AG04450 (cell line): ENCODE data around the gene GAN. TPM values are rescaled to one million over a fixed set of nuclear protein-coding genes. Genes with fewer than 3 reads are reported as not detected.
"Not testable (repeated sequence)": the region's sequence is repeated elsewhere in the genome, so short reads cannot be mapped to it uniquely, and the experiment has no call there.

Source experiments
- CTCF ChIA-PET: fragments of 300-600, 350-600 bp; formaldehyde crosslinking; extraction: SDS; loops from one replicate; lab custom pipeline; 2022; ENCODE audit warnings: antibody characterized with exemption, inconsistent platforms; lab: Charles Lee
- POLR2A ChIA-PET: fragments of 350-600 bp; formaldehyde crosslinking; extraction: SDS; loops from one replicate; lab custom pipeline; 2021; ENCODE audit warnings: antibody characterized with exemption, inconsistent platforms; lab: Yijun Ruan, JAX
- DNase-seq: peaks from one replicate; pipeline ENCODE4 v3.0.0-alpha.2; 2011; ENCODE audit warnings: low read depth, low spot score
- H3K27ac ChIP-seq: one replicate; pipeline ENCODE4 v1.5.1; 2012; ENCODE audit warnings: low read depth, low read length, control low read depth
- H3K27me3 ChIP-seq: one replicate; pipeline ENCODE4 v1.6.0; 2012; ENCODE audit warnings: low read length; ENCODE audit not compliant: control insufficient read depth, insufficient read depth
- H3K4me3 ChIP-seq: 2 replicates; pipeline ENCODE4 v1.5.1; 2011; ENCODE audit warnings: mild to moderate bottlenecking, low read depth, low read length, control low read depth
- H3K9me3 ChIP-seq: 2 replicates; pipeline ENCODE4 v1.5.1; 2012; ENCODE audit warnings: low read length; ENCODE audit not compliant: control insufficient read depth, insufficient read depth
- CTCF ChIP-seq: IDR thresholded peaks from 2 replicates; pipeline ENCODE4 v1.5.1; 2011; ENCODE audit warnings: low read depth, low read length, control low read depth, inconsistent platforms
- polyA plus RNA-seq: library from polyadenylated mRNA; depleted of rRNA; stranded (reverse); fragments of >200 nt; gene quantifications from 2 replicates; pipeline ENCODE4 v1.2.3, GENCODE V29; 2011

The GAN gene
- polyA plus RNA-seq, 1 experiment: 4.3 TPM

DNA sequence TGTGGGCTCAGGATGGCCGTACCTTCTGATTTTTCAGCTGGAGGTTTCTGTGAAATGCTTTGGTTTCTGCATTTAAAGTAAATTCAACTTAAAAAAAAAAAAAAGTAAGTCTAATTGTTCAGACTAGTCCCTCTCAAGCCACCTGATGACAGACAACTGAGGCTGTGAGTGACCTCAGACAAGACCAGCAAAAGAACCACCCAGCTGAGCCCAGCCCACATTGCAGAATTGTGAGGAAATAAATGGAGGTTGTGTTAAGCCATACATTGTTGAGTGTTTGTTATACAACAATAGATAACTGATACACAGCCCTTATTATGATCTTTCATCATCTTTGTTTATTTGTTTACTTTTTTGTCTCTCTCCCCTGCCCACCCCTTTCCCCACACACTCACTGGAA lies 85.1 kb downstream of the GAN start:
- no peaks in the 10 kb centered on the region for H3K27me3 ChIP-seq
- no peak overlapping the region for H3K27ac ChIP-seq
- no peak for DNase-seq
- ChIA-PET POLR2A (no interaction called here), CTCF (interaction anchor here (1.4 to 2.0 kb wide), 3 partner anchors 18 to 323 kb away, joined by 3 to 8 read pairs (median 3); no protein-coding TSS in a partner anchor)
- H3K9me3 ChIP-seq: peaks cover 4% of the 10 kb centered on the region
- H3K4me3 ChIP-seq: no peak overlapping the region
- no peak for TF ChIP-seq CTCF

DNA sequence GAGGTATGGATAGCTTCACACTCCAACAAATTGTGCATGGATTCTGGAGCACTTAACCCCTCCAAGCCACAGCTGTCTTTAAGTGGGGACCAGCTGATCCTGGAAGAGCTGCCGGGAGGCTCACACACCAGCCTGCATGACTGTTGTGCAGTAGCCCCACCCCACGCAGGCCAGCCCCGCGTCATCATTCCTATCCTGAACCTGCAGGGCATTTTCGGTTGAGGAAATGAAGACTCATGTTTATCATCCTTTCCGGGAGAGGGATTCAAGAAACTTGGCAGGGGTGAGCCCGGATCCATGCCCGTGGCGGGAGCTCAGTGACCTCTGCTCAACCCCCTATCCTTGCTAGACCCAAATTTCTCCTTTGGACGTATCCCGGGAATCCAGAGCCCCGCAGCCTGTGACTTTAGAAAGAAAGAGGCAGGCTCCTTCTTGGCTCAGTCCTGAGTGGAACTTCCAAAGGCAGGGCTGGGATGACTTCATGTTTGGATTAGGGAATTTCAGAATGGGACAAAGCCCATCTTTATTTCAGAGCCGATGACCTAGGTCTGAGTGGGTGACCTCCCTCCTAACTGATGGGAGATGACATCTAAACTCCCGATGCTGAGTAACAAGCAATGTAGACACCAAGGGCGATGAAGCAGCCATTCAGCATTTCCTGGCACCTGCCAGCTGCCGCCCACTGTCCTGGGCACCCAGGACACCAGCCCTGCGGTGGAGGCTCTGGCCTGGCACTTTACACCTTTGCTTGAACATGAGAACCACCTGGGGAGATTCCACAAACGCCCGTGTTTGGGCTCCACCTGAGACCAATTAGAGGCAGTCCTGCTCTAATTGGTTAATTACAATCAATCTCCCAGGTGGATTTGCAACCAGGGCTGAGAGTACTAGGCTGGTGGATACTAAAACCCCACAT lies 86.5 kb downstream of the GAN start:
- peaks cover 4% of the 10 kb centered on the region for H3K9me3 ChIP-seq
- peak; percentile 3 for DNase-seq
- TF ChIP-seq CTCF: no peak
- CTCF ChIA-PET: interaction anchor here (0.6 to 3.3 kb wide), 7 partner anchors 12 to 472 kb away, joined by 3 to 46 read pairs (median 4); no protein-coding TSS in a partner anchor
- peak overlapping the region; percentile 31 for H3K27ac ChIP-seq
- H3K27me3 ChIP-seq: no peaks in the 10 kb centered on the region
- H3K4me3 ChIP-seq: no peak overlapping the region
- POLR2A ChIA-PET: no interaction called here

- H3K9me3 ChIP-seq: peaks cover 4% of the 10 kb centered on the region
- ChIA-PET POLR2A (interaction anchor here (0.6 kb wide), 1 partner anchor 132 kb away, joined by 3 read pairs; no protein-coding TSS in a partner anchor), CTCF (interaction anchor here (0.6 to 3.3 kb wide), 13 partner anchors 8 to 320 kb away, joined by 3 to 46 read pairs (median 5); no protein-coding TSS in a partner anchor)
- no peak for DNase-seq
- TF ChIP-seq CTCF: no peak
- no peak overlapping the region for H3K27ac ChIP-seq
- H3K27me3 ChIP-seq: no peaks in the 10 kb centered on the region
- H3K4me3 ChIP-seq: no peak overlapping the region
Observed at GRCh38 chr16:81403208-81403600, 88.4 kb downstream of the GAN start.

DNA sequence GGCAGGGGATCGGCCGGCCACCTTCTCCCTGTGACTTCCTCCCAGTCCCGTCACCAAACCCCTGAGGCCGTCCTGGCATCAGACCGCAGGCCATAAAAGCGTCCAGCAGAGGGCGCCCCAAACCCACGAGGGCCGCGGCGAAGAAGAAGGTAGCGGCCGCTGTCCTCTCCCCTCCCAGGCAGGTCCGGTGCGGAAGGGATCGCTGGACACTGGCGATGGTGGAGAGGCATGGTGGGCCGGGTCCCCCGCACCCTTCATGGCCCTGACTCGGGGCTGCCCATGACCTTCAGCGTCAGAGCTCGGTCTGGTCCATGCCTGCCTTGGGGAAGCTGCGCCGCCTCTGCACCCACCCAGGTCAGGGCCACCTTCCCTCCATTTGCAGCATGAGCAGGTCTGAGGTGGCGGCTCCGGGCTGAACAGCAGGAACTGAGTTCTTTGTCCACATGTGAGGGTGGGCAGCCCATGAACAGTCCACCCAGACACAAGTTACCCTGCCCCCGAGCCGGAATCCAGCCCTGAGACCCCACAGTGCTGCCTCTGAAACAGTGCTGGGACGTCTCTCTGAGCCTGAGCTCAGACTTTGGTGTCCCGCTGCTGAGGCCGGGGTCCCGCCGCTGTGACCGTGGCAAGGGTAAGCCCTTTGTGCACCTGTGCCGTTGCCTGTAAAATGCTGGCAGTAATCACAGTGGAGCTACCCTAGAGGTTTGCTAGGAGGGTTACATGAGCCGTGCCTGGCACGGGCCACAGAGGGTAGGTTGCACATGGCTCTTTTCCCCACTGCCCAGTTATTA lies 89.0 kb downstream of the GAN start:
- DNase-seq: peak; percentile 8
- POLR2A ChIA-PET: no interaction called here
- Histone ChIP-seq H3K27me3 (no peaks in the 10 kb centered on the region), H3K9me3 (peaks cover 4% of the 10 kb centered on the region), H3K4me3 (peak overlapping the region; percentile 45), H3K27ac (no peak overlapping the region)
- peak; percentile 92 for TF ChIP-seq CTCF
- CTCF ChIA-PET: interaction anchor here (0.5 to 3.3 kb wide), 22 partner anchors 10 to 337 kb away, joined by 3 to 46 read pairs (median 4); no protein-coding TSS in a partner anchor

GRCh38 chr16:81405002-81405401 lies 90.2 kb downstream of the GAN start:
- ChIA-PET POLR2A (interaction anchor here (0.6 kb wide), 1 partner anchor 91 kb away, joined by 5 read pairs; the partner anchor contains the start of gene GAN), CTCF (interaction anchor here (0.8 to 3.3 kb wide), 8 partner anchors 10 to 333 kb away, joined by 3 to 46 read pairs (median 4); no protein-coding TSS in a partner anchor)
- DNase-seq, H3K27me3 ChIP-seq, H3K4me3 ChIP-seq, H3K27ac ChIP-seq, H3K9me3 ChIP-seq: not testable (repeated sequence)
